ENCODE measurements around the gene SUCO. TPM values are rescaled to one million over a fixed set of nuclear protein-coding genes. Genes with fewer than 3 reads are reported as not detected.

SUCO gene
- total RNA-seq, 2 donors from 2014 or later = 19.5 to 43.5 TPM

- H3K36me3 ChIP-seq = no peaks in the 10 kb centered on the region
- no peak for ATAC-seq (ENCODE audit: insufficient number of reproducible peaks, low FRiP score, low read depth)
- no peaks in the 10 kb centered on the region for H3K9me3 ChIP-seq
- no peaks in the 10 kb centered on the region for H3K4me1 ChIP-seq (ENCODE audit: control insufficient read depth in 1 of 2, low read depth in 2 of 2)
- H3K27me3 ChIP-seq (replicated peaks; ENCODE audit: insufficient read depth) = no peaks in the 10 kb centered on the region
- TF ChIP-seq CTCF (IDR thresholded peaks at IDR 0.05) = no peak
- no peak for DNase-seq (ENCODE audit: low spot score)
- H3K27ac ChIP-seq = no peak overlapping the region
- H3K4me3 ChIP-seq = no peak overlapping the region
These were observed 124.6 kb downstream of the SUCO start for GRCh38 chr1:172657586-172657985.

GRCh38 chr1:172658871-172659453 is 126.0 kb downstream of the SUCO start, which contains the start of gene FASLG:
FASLG (plus strand) TSS chr1:172659103; CDS start chr1:172659202, 99 bp downstream.
- H3K27ac ChIP-seq = no peak within 1 kb of the TSS
- no peaks in the 10 kb centered on the region for H3K4me1 ChIP-seq (ENCODE audit: control insufficient read depth in 1 of 2, low read depth in 2 of 2)
- peak within 1 kb of the TSS; percentile 38 for H3K4me3 ChIP-seq
- TF ChIP-seq CTCF (IDR thresholded peaks at IDR 0.05) = no peak
- no peaks in the 10 kb centered on the region for H3K9me3 ChIP-seq
- ATAC-seq (ENCODE audit: insufficient number of reproducible peaks, low FRiP score, low read depth) (no peak), DNase-seq (ENCODE audit: low spot score) (no peak)
- no peaks in the 10 kb centered on the region for H3K36me3 ChIP-seq
- no peaks in the 10 kb centered on the region for H3K27me3 ChIP-seq (replicated peaks; ENCODE audit: insufficient read depth)

DNA sequence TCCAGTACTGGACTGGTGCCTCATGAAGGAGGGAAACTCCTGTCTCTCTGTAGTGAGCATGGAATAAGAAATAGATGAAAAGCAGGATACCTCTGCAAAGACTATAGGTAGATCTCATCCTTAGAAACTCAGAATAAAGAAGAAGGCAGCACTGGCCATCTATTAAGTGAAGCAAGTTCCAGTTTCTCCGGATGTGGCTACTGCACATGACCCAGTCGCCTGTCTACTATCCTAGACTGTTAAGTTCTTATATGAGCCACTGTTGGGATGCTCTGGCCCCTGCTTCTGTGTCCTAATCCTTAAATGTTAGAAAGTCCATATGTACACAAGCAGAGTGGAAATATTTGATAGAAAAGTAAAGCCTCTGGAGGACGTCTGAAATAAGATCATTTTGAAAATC is 128.2 kb downstream of the SUCO start:
- Histone ChIP-seq H3K36me3 (no peaks in the 10 kb centered on the region), H3K27ac (no peak overlapping the region), H3K27me3 (replicated peaks; ENCODE audit: insufficient read depth) (no peaks in the 10 kb centered on the region), H3K9me3 (no peaks in the 10 kb centered on the region), H3K4me1 (ENCODE audit: control insufficient read depth in 1 of 2, low read depth in 2 of 2) (no peaks in the 10 kb centered on the region), H3K4me3 (no peak overlapping the region)
- no peak for TF ChIP-seq CTCF (IDR thresholded peaks at IDR 0.05)
- no peak for ATAC-seq (ENCODE audit: insufficient number of reproducible peaks, low FRiP score, low read depth)
- DNase-seq (ENCODE audit: low spot score) = no peak

Other genes starting within 250 kb of the SUCO start
- gene C1orf105, start 112.5 kb upstream of the SUCO start, total RNA-seq = not detected
- 10 to 100 TPM; 14.3 to 20.2 TPM for gene PIGC, start 89.1 kb upstream of the SUCO start, total RNA-seq
- not detected for gene FASLG, start 126.0 kb downstream of the SUCO start, total RNA-seq

Measured in thoracic aorta (tissue), 2 donors.